Activated CD8-positive, alpha-beta memory T cell treated with anti-CD3 and anti-CD28 coated beads, Interleukin-2, amount 10 ng/mL, durations not matched to agents 7 days and 5 days (primary cell): Measurements from ENCODE around the gene CEP120. TPM values are rescaled to one million over a fixed set of nuclear protein-coding genes. Genes with fewer than 3 reads are reported as not detected.

ENCODE experiments used
- ATAC-seq: fragments of 150-1000 bp; cut with Tn5 transposase; one replicate; pipeline ENCODE4 v1.10.0; 2021; ENCODE audit warnings: moderate library complexity
- CTCF ChIA-PET: fragments of 350-600 bp; sonication (Branson Sonifier 250); formaldehyde crosslinking; loops from one replicate; lab custom pipeline; 2021; ENCODE audit warnings: antibody characterized with exemption; lab: Charles Lee
- DNase-seq: peaks from one replicate; pipeline ENCODE4 v3.0.0-alpha.2; 2020
- H3K27ac Mint-ChIP-seq: one replicate; pipeline ENCODE4 v1.8.0; 2021; ENCODE audit warnings: mild to moderate bottlenecking, mixed read lengths
- H3K27me3 Mint-ChIP-seq: one replicate; pipeline ENCODE4 v1.8.0; 2021; ENCODE audit warnings: mixed read lengths
- H3K36me3 Mint-ChIP-seq: one replicate; pipeline ENCODE4 v1.8.0; 2021; ENCODE audit warnings: mild to moderate bottlenecking, mixed read lengths
- H3K4me1 Mint-ChIP-seq: one replicate; pipeline ENCODE4 v1.8.0; 2021; ENCODE audit warnings: mixed read lengths
- H3K4me3 Mint-ChIP-seq: one replicate; pipeline ENCODE4 v1.8.0; 2021; ENCODE audit warnings: mild to moderate bottlenecking, moderate library complexity, mixed read lengths
- H3K9me3 Mint-ChIP-seq: one replicate; pipeline ENCODE4 v1.8.0; 2022; ENCODE audit warnings: low read depth, mixed read lengths
- total RNA-seq, 2 experiments: library from RNA; stranded (reverse); gene quantifications; one replicate each; pipeline ENCODE4 v1.2.3, GENCODE V29; 2021

The CEP120 gene
- total RNA-seq, 2 experiments from 2014 or later = 29.4 to 32.1 TPM

DNA sequence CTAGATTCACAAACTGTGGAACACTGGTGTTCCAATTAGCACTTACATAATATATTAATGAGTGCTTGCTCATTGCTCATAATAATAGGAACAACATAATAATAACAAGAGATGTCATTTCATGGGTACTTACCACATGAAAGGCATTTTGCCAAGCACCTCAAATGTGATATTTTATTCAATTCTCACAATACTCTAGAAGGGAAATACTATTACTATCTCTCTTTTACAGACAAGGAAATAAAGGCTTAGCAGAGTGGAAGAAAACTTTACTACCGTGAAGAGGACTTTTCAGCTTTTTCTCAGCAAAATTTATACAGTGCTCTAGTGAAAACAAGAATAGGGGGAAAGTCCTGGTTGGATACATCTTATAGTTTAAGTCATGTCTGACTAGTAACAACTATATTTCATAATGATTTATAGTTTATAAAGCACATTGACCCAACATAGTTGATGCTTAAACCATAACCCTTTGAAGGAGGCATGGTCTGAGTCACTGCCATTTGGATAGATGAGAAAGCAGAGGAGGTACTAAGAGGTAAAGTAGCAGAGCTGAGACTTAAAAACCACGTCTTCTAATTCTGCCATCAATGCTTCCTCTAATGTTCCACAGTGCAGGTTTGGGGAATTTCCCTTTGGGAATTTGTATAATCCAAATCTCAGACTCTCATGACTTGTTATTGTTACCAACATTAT is 124.7 kb downstream of the CEP120 start:
- H3K4me1 Mint-ChIP-seq = peaks cover 1% of the 10 kb centered on the region
- ATAC-seq (no peak), DNase-seq (no peak)
- no peak overlapping the region for H3K4me3 Mint-ChIP-seq
- H3K9me3 Mint-ChIP-seq = peaks cover 5% of the 10 kb centered on the region
- H3K27me3 Mint-ChIP-seq = peaks cover 31% of the 10 kb centered on the region
- CTCF ChIA-PET = no interaction called here
- peaks cover 1% of the 10 kb centered on the region for H3K36me3 Mint-ChIP-seq
- H3K27ac Mint-ChIP-seq = no peak overlapping the region

DNA sequence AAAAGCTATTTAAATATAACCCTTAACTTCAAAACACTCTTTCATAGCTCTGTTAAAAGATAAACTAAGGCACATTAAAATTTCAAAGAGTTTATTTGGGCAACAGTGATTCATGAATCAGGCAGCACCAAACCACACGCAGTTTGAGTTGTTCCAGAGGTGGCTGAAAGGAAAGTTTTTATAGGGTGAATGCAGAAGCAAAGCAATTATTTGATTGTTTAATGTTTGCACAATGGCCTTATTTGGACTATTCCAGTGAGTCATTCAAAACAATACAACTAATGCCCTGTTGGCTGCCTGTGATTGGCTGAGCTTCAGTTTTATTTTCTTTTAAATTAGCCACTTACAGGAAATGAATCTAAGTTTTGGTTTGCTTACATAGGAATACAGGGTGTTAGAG is 125.3 kb downstream of the CEP120 start:
- ATAC-seq (no peak), DNase-seq (no peak)
- Mint-ChIP-seq H3K27me3 (peaks cover 30% of the 10 kb centered on the region), H3K27ac (no peak overlapping the region), H3K36me3 (peaks cover 1% of the 10 kb centered on the region), H3K4me1 (peaks cover 1% of the 10 kb centered on the region), H3K4me3 (no peak overlapping the region), H3K9me3 (peaks cover 5% of the 10 kb centered on the region)
- CTCF ChIA-PET = no interaction called here

DNA sequence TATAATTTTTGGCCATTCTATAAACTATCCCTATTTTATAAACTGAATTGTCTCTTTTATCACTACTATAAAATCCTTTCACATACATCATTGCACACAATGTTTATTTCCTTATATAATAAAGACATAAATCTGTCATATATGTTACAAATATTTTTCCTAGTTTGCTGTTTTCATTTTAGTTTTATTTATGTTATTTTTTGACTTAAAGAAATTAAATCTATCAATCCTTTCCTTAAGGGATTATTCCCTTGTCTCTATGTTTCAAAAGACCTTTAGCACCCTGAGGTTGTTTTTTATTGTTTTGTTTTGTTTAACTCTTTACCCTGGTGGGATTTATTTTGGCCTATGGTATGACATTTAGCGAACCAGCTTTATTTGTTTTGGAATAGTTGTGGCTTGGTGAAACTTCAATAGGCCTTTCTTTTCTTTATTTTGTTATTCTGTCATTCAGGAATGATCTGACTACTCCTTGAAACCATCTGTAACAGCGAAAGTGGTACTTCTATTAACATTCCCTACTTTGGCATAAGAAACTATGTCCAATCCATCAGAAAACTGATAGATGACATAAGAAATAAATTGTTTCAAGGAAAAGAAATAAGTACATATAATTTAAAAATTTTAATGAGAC is 125.9 kb downstream of the CEP120 start:
- ATAC-seq (no peak), DNase-seq (no peak)
- H3K4me1 Mint-ChIP-seq = peaks cover 1% of the 10 kb centered on the region
- H3K9me3 Mint-ChIP-seq = peaks cover 5% of the 10 kb centered on the region
- no peak overlapping the region for H3K27ac Mint-ChIP-seq
- peaks cover 24% of the 10 kb centered on the region for H3K27me3 Mint-ChIP-seq
- no peak overlapping the region for H3K4me3 Mint-ChIP-seq
- H3K36me3 Mint-ChIP-seq = peaks cover 1% of the 10 kb centered on the region
- CTCF ChIA-PET = no interaction called here

Other genes with a start within 250 kb of the CEP120 start
- 10 to 100 TPM; 26.3 to 33.4 TPM for gene CSNK1G3, start 88.8 kb upstream of the CEP120 start, total RNA-seq